Measurements from ENCODE around the gene LENG8. TPM values are rescaled to one million over a fixed set of nuclear protein-coding genes. Genes with fewer than 3 reads are reported as not detected.

LENG8 gene
- total RNA-seq, 1 experiment from 2014 or later: 148 TPM

- Histone ChIP-seq H3K23ac (ENCODE audit: insufficient read length, low read depth, low read length) (no peak overlapping the region), H3K14ac (ENCODE audit: insufficient read depth, low read length) (no peak overlapping the region), H3T11ph (ENCODE audit: low read length) (no peak overlapping the region), H4K5ac (ENCODE audit: insufficient read length, low read depth, low read length) (no peak overlapping the region), H2BK15ac (ENCODE audit: low read depth, low read length) (no peak overlapping the region), H3K27ac (ENCODE audit: insufficient read length, low read depth, low read length) (no peak overlapping the region), H3K18ac (ENCODE audit: insufficient read length, low read depth, low read length) (no peak overlapping the region), H3K9ac (ENCODE audit: extremely low read depth, insufficient read length, low read length) (no peak overlapping the region), H3K56ac (ENCODE audit: insufficient read length, low read depth, low read length) (no peak overlapping the region), H4K91ac (ENCODE audit: insufficient read length, low read depth, low read length) (no peak overlapping the region), H2BK12ac (ENCODE audit: insufficient read length, low read depth, low read length) (no peak overlapping the region), H3K23me2 (ENCODE audit: insufficient read length, low read depth, low read length, poor library complexity, severe bottlenecking) (peaks cover 7% of the 10 kb centered on the region), H4K20me1 (ENCODE audit: control insufficient read depth, insufficient read depth, insufficient read length) (no peaks in the 10 kb centered on the region), H2AFZ (ENCODE audit: low read length) (no peak overlapping the region), H3K4me2 (ENCODE audit: insufficient read depth, insufficient read length, low read length) (no peak overlapping the region), H3K4me1 (ENCODE audit: insufficient read depth, low read length) (no peaks in the 10 kb centered on the region; the same call in 1 of the 2 replicates), H3K4ac (ENCODE audit: low read depth, low read length) (no peak overlapping the region), H3K79me2 (ENCODE audit: insufficient read depth, low read length) (no peaks in the 10 kb centered on the region), H3K79me1 (ENCODE audit: insufficient read depth, low read depth, low read length, poor library complexity, severe bottlenecking) (no peaks in the 10 kb centered on the region), H4K8ac (replicated peaks; ENCODE audit: insufficient read length, low read depth, low read length) (no peak overlapping the region), H3K9me3 (ENCODE audit: control insufficient read depth, low read depth, low read length) (no peaks in the 10 kb centered on the region), H3K27me3 (ENCODE audit: insufficient read depth, low read length) (peaks cover 11% of the 10 kb centered on the region; the same call in 1 of the 2 replicates), H2BK20ac (ENCODE audit: low read depth, low read length, poor library complexity, severe bottlenecking) (no peak overlapping the region), H2BK5ac (ENCODE audit: insufficient read length, low read length) (no peak overlapping the region), H2AK5ac (ENCODE audit: insufficient read length, low read length) (no peak overlapping the region), H2BK120ac (ENCODE audit: low read depth, low read length, poor library complexity, severe bottlenecking) (no peak overlapping the region)
- H3K9me3 Mint-ChIP-seq: peaks cover 28 to 66% of the 10 kb centered on the region in 2 experiments
- no peak for DNase-seq
- no peak for TF ChIP-seq CTCF (conservative IDR thresholded peaks at IDR 0.05)
- H3K4me1 Mint-ChIP-seq: peaks cover 8 to 9% of the 10 kb centered on the region in 2 experiments
- H3K27me3 Mint-ChIP-seq (ENCODE audit: low read depth): peaks cover 90% of the 10 kb centered on the region
- H3K27ac Mint-ChIP-seq: no peak overlapping the region; a peak in 1 of 7 replicates
- H3K4me3 Mint-ChIP-seq: no peak overlapping the region
- H3K36me3 Mint-ChIP-seq (ENCODE audit: insufficient read depth in 1 of 3, low read depth in 3 of 3): peaks cover 5 to 15% (median 8%) of the 10 kb centered on the region in 3 experiments
Measured at GRCh38 chr19:54411033-54411432, 38.0 kb upstream of the LENG8 start.

All from H9 (cell line).